Neural cell (in vitro differentiated cells): ENCODE data around the gene ANKS3.

Source experiments
- CTCF ChIP-seq: fragments of 450-650 bp; IDR thresholded peaks from 2 replicates; pipeline ENCODE4 v1.5.1; 2014; ENCODE audit warnings: antibody characterized with exemption, mild to moderate bottlenecking, moderate library complexity; ENCODE audit not compliant: poor library complexity, severe bottlenecking
- EZH2 ChIP-seq: fragments of 200-600, 300-800 bp; shearing (Covaris generic), sonication (generic); IDR thresholded peaks from 2 replicates; pipeline ENCODE4 v1.6.1; 2014; ENCODE audit warnings: antibody characterized with exemption, low read length, borderline replicate concordance, mild to moderate bottlenecking; ENCODE audit not compliant: insufficient read depth, poor library complexity, severe bottlenecking
- SMC3 ChIP-seq: fragments of 450-650 bp; conservative IDR thresholded peaks from 2 replicates; pipeline ENCODE4 v1.6.1; 2014; ENCODE audit warnings: antibody characterized with exemption, mild to moderate bottlenecking, moderate library complexity; ENCODE audit not compliant: poor library complexity

- no peak for TF ChIP-seq CTCF
- no peak for TF ChIP-seq SMC3
- no peak for TF ChIP-seq EZH2
Observed at GRCh38 chr16:4674926-4675530, 59.0 kb downstream of the ANKS3 start.
